H1 (cell line): ENCODE measurements around the gene PSME3. TPM values are rescaled to one million over a fixed set of nuclear protein-coding genes. Genes with fewer than 3 reads are reported as not detected.

Source experiments
- CTCF ChIA-PET: fragments of 300-600 bp; sonication (Branson Sonifier 250); formaldehyde crosslinking; loops from one replicate; lab custom pipeline; 2021; ENCODE audit not compliant: partially characterized antibody; lab: Charles Lee
- POLR2A ChIA-PET: fragments of 300-600 bp; sonication (Branson Sonifier 250); formaldehyde crosslinking; loops from one replicate; lab custom pipeline; 2021; ENCODE audit warnings: inconsistent platforms; ENCODE audit not compliant: partially characterized antibody; lab: Charles Lee
- DNase-seq, 2 experiments: peaks; one replicate each; pipeline versions ENCODE4 v3.0.0 to v3.0.0-alpha.2; 2010 to 2022; ENCODE audit warnings: low spot score in 2 of 2, low read depth in 1 of 2, mixed read lengths in 1 of 2
- FAIRE-seq: peaks from 2 replicates; lab custom pipeline; 2011; peaks lifted over from hg19 to GRCh38; lab: Jason Lieb, UNC
- H2AFZ ChIP-seq: 2 replicates; pipeline ENCODE4 v1.8.1; 2012; ENCODE audit warnings: low read length, inconsistent platforms
- H2AK5ac ChIP-seq: 2 replicates; pipeline ENCODE4 v1.6.1; 2013; ENCODE audit warnings: low read depth, low read length
- H2BK120ac ChIP-seq: replicated peaks from 2 replicates; pipeline ENCODE3; 2013; ENCODE audit warnings: low read depth, low read length, inconsistent platforms
- H2BK12ac ChIP-seq: 2 replicates; pipeline ENCODE4 v1.6.1; 2013; ENCODE audit warnings: low read depth, low read length
- H2BK15ac ChIP-seq: 2 replicates; pipeline ENCODE4 v1.6.1; 2013; ENCODE audit warnings: low read length
- H2BK20ac ChIP-seq: 2 replicates; pipeline ENCODE4 v1.6.1; 2013; ENCODE audit warnings: low read length
- H2BK5ac ChIP-seq: 2 replicates; pipeline ENCODE4 v1.6.1; 2013; ENCODE audit warnings: low read depth, low read length
- H3K14ac ChIP-seq: 2 replicates; pipeline ENCODE4 v1.6.1; 2013; ENCODE audit warnings: inconsistent platforms; ENCODE audit not compliant: insufficient read length
- H3K18ac ChIP-seq: 2 replicates; pipeline ENCODE4 v1.6.1; 2013; ENCODE audit warnings: low read length; ENCODE audit errors: extremely low read depth
- H3K23ac ChIP-seq: 2 replicates; pipeline ENCODE4 v1.6.1; 2013; ENCODE audit warnings: inconsistent platforms; ENCODE audit not compliant: insufficient read length
- H3K23me2 ChIP-seq: 2 replicates; pipeline ENCODE4 v1.6.1; 2013; ENCODE audit warnings: low read depth, low read length
- H3K27ac ChIP-seq: 2 replicates; pipeline ENCODE4 v1.6.1; 2011; ENCODE audit warnings: low read depth, low read length, inconsistent platforms
- H3K27me3 ChIP-seq, 4 experiments: replicated peaks in 1 of 4; 1 replicate in 1 of 4; 2 replicates in 3 of 4; pipeline versions ENCODE4 v1.6.1 to v1.8.1; 2011 to 2013; ENCODE audit warnings: low read length in 3 of 4, mild to moderate bottlenecking in 3 of 4, inconsistent platforms in 2 of 4, mixed read lengths in 2 of 4, moderate library complexity in 1 of 4; ENCODE audit not compliant: control insufficient read depth in 3 of 4, insufficient read depth in 3 of 4; ENCODE audit errors: extremely low read depth in 1 of 4
- H3K36me3 ChIP-seq, 4 experiments: 2 replicates each; pipeline versions ENCODE4 v1.6.1 to v1.8.1; 2011 to 2013; ENCODE audit warnings: mild to moderate bottlenecking in 4 of 4, low read length in 3 of 4, moderate library complexity in 2 of 4, control low read depth in 1 of 4, inconsistent platforms in 1 of 4; ENCODE audit not compliant: insufficient read depth in 4 of 4, control insufficient read depth in 2 of 4
- H3K4ac ChIP-seq: replicated peaks from 2 replicates; pipeline ENCODE3; 2013; ENCODE audit warnings: low read length, low read depth, mixed read lengths, inconsistent platforms; ENCODE audit not compliant: insufficient read length
- H3K4me1 ChIP-seq, 4 experiments: replicated peaks in 1 of 4; 1 replicate in 1 of 4; 2 replicates in 3 of 4; pipeline versions ENCODE4 v1.6.1 to v1.8.1; 2011 to 2013; ENCODE audit warnings: low read length in 3 of 4, inconsistent platforms in 2 of 4, mixed read lengths in 1 of 4; ENCODE audit not compliant: insufficient read depth in 4 of 4, control insufficient read depth in 3 of 4
- H3K4me2 ChIP-seq, 2 experiments: 2 replicates each; pipeline versions ENCODE4 v1.6.1 to v1.8.1; 2011 to 2013; ENCODE audit warnings: low read depth in 2 of 2, low read length in 2 of 2, control low read depth in 1 of 2, inconsistent platforms in 1 of 2, mild to moderate bottlenecking in 1 of 2; ENCODE audit not compliant: insufficient read depth in 1 of 2
- H3K4me3 ChIP-seq, 4 experiments: fragments of 200-600, 300-600 bp in 1 of 4; sonication (generic), shearing (Covaris generic), sonication (Bioruptor Twin) in 1 of 4; 2 replicates each; pipeline versions ENCODE4 v1.5.1 to v1.8.1; 2011 to 2016; ENCODE audit warnings: low read length in 4 of 4, low read depth in 3 of 4, control low read depth in 2 of 4, inconsistent platforms in 2 of 4, mild to moderate bottlenecking in 2 of 4, mixed read lengths in 1 of 4, moderate library complexity in 1 of 4; ENCODE audit not compliant: insufficient read depth in 2 of 4; ENCODE audit errors: extremely low read depth in 1 of 4
- H3K56ac ChIP-seq: replicated peaks from 2 replicates; pipeline ENCODE3; 2013; ENCODE audit warnings: low read depth, mild to moderate bottlenecking, mixed read lengths, low read length, inconsistent platforms; ENCODE audit not compliant: insufficient read length
- H3K79me1 ChIP-seq: 2 replicates; pipeline ENCODE4 v1.6.1; 2013; ENCODE audit warnings: low read depth, low read length, control low read depth
- H3K79me2 ChIP-seq, 2 experiments: 2 replicates each; pipeline versions ENCODE4 v1.6.1 to v1.8.1; 2012 to 2013; ENCODE audit warnings: low read length in 2 of 2, mild to moderate bottlenecking in 2 of 2, inconsistent platforms in 1 of 2; ENCODE audit not compliant: insufficient read depth in 2 of 2, control insufficient read depth in 1 of 2
- H3K9ac ChIP-seq, 4 experiments: replicated peaks in 1 of 4; 1 replicate in 1 of 4; 2 replicates in 3 of 4; pipeline versions ENCODE4 v1.6.1 to v1.8.1; 2011 to 2013; ENCODE audit warnings: low read depth in 3 of 4, low read length in 3 of 4, control low read depth in 2 of 4, mild to moderate bottlenecking in 2 of 4, moderate library complexity in 2 of 4, inconsistent platforms in 1 of 4; ENCODE audit errors: extremely low read depth in 1 of 4
- H3K9me3 ChIP-seq, 2 experiments: 2 replicates each; pipeline versions ENCODE4 v1.6.1 to v1.8.1; 2012 to 2013; ENCODE audit warnings: mild to moderate bottlenecking in 2 of 2, moderate library complexity in 2 of 2, control low read depth in 1 of 2, inconsistent platforms in 1 of 2, low read depth in 1 of 2, low read length in 1 of 2, mixed read lengths in 1 of 2; ENCODE audit not compliant: insufficient read depth in 2 of 2
- H4K20me1 ChIP-seq, 2 experiments: replicated peaks in 1 of 2; 2 replicates each; pipeline versions ENCODE3 to v1.8.1; 2011 to 2013; ENCODE audit warnings: inconsistent platforms in 2 of 2, low read length in 2 of 2, mild to moderate bottlenecking in 1 of 2; ENCODE audit not compliant: insufficient read depth in 2 of 2, control insufficient read depth in 1 of 2
- H4K5ac ChIP-seq: 2 replicates; pipeline ENCODE4 v1.6.1; 2013; ENCODE audit warnings: low read length, low read depth, mixed read lengths, inconsistent platforms; ENCODE audit not compliant: insufficient read length
- H4K8ac ChIP-seq: 2 replicates; pipeline ENCODE4 v1.8.0; 2013; ENCODE audit warnings: mild to moderate bottlenecking, moderate library complexity, low read length, inconsistent platforms; ENCODE audit not compliant: insufficient read depth; ENCODE audit errors: extremely low read depth
- H4K91ac ChIP-seq: replicated peaks from 2 replicates; pipeline ENCODE3; 2013; ENCODE audit warnings: low read length, mixed read lengths, inconsistent platforms; ENCODE audit not compliant: insufficient read length
- BCL11A ChIP-seq, 2 experiments: IDR thresholded peaks; one replicate each; pipeline ENCODE4 v1.6.1; 2011; ENCODE audit warnings: low read depth in 2 of 2, low read length in 2 of 2, mild to moderate bottlenecking in 2 of 2
- CBX5 ChIP-seq: fragments of 300-800, 300-1000 bp; sonication (generic); IDR thresholded peaks from 2 replicates; pipeline ENCODE4 v1.7.1; 2016; ENCODE audit warnings: antibody characterized with exemption, low read length, low read depth
- CTBP2 ChIP-seq: IDR thresholded peaks from 2 replicates; pipeline ENCODE4 v1.7.0; 2011; ENCODE audit warnings: borderline replicate concordance, mild to moderate bottlenecking, moderate library complexity, mixed read lengths, low read length; ENCODE audit not compliant: insufficient read depth, insufficient read length
- KDM1A ChIP-seq: fragments of 200-600, 300-600 bp; sonication (generic); IDR thresholded peaks from 2 replicates; pipeline ENCODE4 v1.7.1; 2016; ENCODE audit warnings: mild to moderate bottlenecking, low read length, borderline replicate concordance
- MAX ChIP-seq: IDR thresholded peaks from 2 replicates; pipeline ENCODE4 v1.6.1; 2012; ENCODE audit warnings: inconsistent platforms
- RBBP5 ChIP-seq: IDR thresholded peaks from 2 replicates; pipeline ENCODE4 v1.7.1; 2012; ENCODE audit warnings: low read depth, mild to moderate bottlenecking, inconsistent platforms, low read length, moderate library complexity, borderline replicate concordance
- RFX5 ChIP-seq: IDR thresholded peaks from 2 replicates; pipeline ENCODE4 v1.6.1; 2011; ENCODE audit warnings: low read depth, low read length, improper control_type of control experiment, borderline replicate concordance
- RXRA ChIP-seq: IDR thresholded peaks from 2 replicates; pipeline ENCODE4 v1.6.1; 2011; ENCODE audit warnings: low read depth, mild to moderate bottlenecking, low read length, moderate library complexity; ENCODE audit not compliant: insufficient read depth
- SIX5 ChIP-seq: IDR thresholded peaks from 2 replicates; pipeline ENCODE4 v1.6.1; 2011; ENCODE audit warnings: mild to moderate bottlenecking, low read depth, low read length
- SP4 ChIP-seq: IDR thresholded peaks from 2 replicates; pipeline ENCODE4 v1.6.1; 2012; ENCODE audit warnings: low read length, inconsistent platforms
- SRF ChIP-seq: IDR thresholded peaks from 2 replicates; pipeline ENCODE4 v1.6.1; 2011; ENCODE audit warnings: mild to moderate bottlenecking, low read depth, low read length, moderate library complexity
- SUZ12 ChIP-seq: fragments of 200-600 bp; sonication (generic); IDR thresholded peaks from 2 replicates; pipeline ENCODE4 v1.6.1; 2012; ENCODE audit warnings: mild to moderate bottlenecking, inconsistent platforms, low read length, moderate library complexity, mixed read lengths
- USF2 ChIP-seq: IDR thresholded peaks from 2 replicates; pipeline ENCODE4 v1.6.1; 2011; ENCODE audit warnings: low read length, improper control_type of control experiment
- WGBS, 2 experiments: shearing (Covaris generic) in 1 of 2; methylation state at CpG; one replicate each; pipeline versions ENCODE4 v1.1.6 to v1.1.7; 2013 to 2015; ENCODE audit warnings: low lambda C conversion rate in 2 of 2, mixed read lengths in 2 of 2, inconsistent platforms in 1 of 2, low coverage in 1 of 2, missing lambda C conversion rate in 1 of 2; ENCODE audit not compliant: insufficient replicate concordance in 2 of 2, insufficient coverage in 1 of 2, insufficient read length in 1 of 2; ENCODE audit errors: extremely low coverage in 1 of 2, missing lambda C conversion rate in 1 of 2; 5-methylcytosine and 5-hydroxymethylcytosine counted together
- polyA plus RNA-seq, 7 experiments: library from polyadenylated mRNA; depleted of rRNA in 3 of 7; stranded (reverse) in 5 of 7; unstranded in 2 of 7; fragments of >200 nt in 5 of 7; fragments of 200-250 nt in 2 of 7; gene quantifications; 1 replicate in 5 of 7; 2 replicates in 1 of 7; 4 replicates in 1 of 7; pipeline versions ENCODE4 v1.2.1 to v1.2.3, GENCODE V29; 2011 to 2013; ENCODE audit warnings: missing spikeins in 2 of 7, mixed read lengths in 2 of 7
- total RNA-seq: library from RNA; stranded (reverse); fragmentation: NEBNext Ultra II Directional; extraction: Animal tissue kit (Norgen Biotek cat#: 25700); gene quantifications from 2 replicates; pipeline ENCODE4 v1.2.1, GENCODE V29; 2021

Gene PSME3
- total and polyA plus RNA-seq, 2 of the 8 experiments (the other 6 are each of a cell fraction or from before 2014, with no cell fraction given), result 149 to 224 TPM

- H3K23ac ChIP-seq, result no peak overlapping the region
- TF ChIP-seq SRF (no peak), CBX5 (no peak), USF2 (no peak), BCL11A (IDR thresholded peaks at IDR 0.05; ENCODE audit: low read depth in 2 of 2, low read length in 2 of 2) (no peak), CTBP2 (no peak), RBBP5 (no peak), RFX5 (no peak), SIX5 (no peak), SUZ12 (no peak), SP4 (no peak), MAX (no peak), RXRA (no peak), KDM1A (no peak)
Measured at GRCh38 chr17:42806249-42806648, 26.9 kb upstream of the PSME3 start.

More at GRCh38 chr17:42806249-42806648, 26.9 kb upstream of the PSME3 start:
- H4K20me1 ChIP-seq, result no peaks in the 10 kb centered on the region
- no peak overlapping the region for H3K56ac ChIP-seq
- H3K18ac ChIP-seq, result no peak overlapping the region
- no peak overlapping the region for H3K4me3 ChIP-seq
- no peak overlapping the region for H2BK5ac ChIP-seq
- no peak overlapping the region for H2BK20ac ChIP-seq
- 89% methylated on average over 1 of the region's 1 CpG; no CpG with 5 or more reads in 1 of the 2 experiments for WGBS, 2 experiments
- ChIA-PET POLR2A (interaction anchor here (0.6 to 1.7 kb wide), 6 partner anchors 9 to 106 kb away, joined by 3 to 5 read pairs (median 4); partner anchors contain the start of gene WNK4), CTCF (interaction anchor here (0.6 to 2.8 kb wide), 6 partner anchors 15 to 59 kb away, joined by 3 to 11 read pairs (median 3); partner anchors contain the start of genes AOC2 and BECN1)
- H3K27ac ChIP-seq, result no peak overlapping the region
- no peaks in the 10 kb centered on the region for H3K79me2 ChIP-seq
- no peak overlapping the region for H2AFZ ChIP-seq
- no peak overlapping the region for H4K5ac ChIP-seq
- H3K36me3 ChIP-seq, result peaks cover 0 to 9% (median 4%) of the 10 kb centered on the region in 4 experiments; a peak in 5 of 8 replicates
- H3K9me3 ChIP-seq, result no peaks in the 10 kb centered on the region
- no peak overlapping the region for H4K8ac ChIP-seq
- DNase-seq (no peak), FAIRE-seq (no peak)
- no peak overlapping the region for H2AK5ac ChIP-seq
- H2BK15ac ChIP-seq, result no peak overlapping the region
- H3K4ac ChIP-seq, result no peak overlapping the region
- H3K9ac ChIP-seq, result no peak overlapping the region
- no peak overlapping the region for H3K4me2 ChIP-seq
- peaks cover 0 to 5% (median 3%) of the 10 kb centered on the region in 4 experiments; a peak in 2 of 7 replicates for H3K27me3 ChIP-seq
- H3K79me1 ChIP-seq, result no peaks in the 10 kb centered on the region
- H2BK120ac ChIP-seq, result no peak overlapping the region
- H3K4me1 ChIP-seq, result no peaks in the 10 kb centered on the region
- no peaks in the 10 kb centered on the region for H3K23me2 ChIP-seq
- no peak overlapping the region for H2BK12ac ChIP-seq
- H3K14ac ChIP-seq, result no peak overlapping the region
- H4K91ac ChIP-seq, result no peak overlapping the region
